ENCODE results near the gene ZBED2.
"Not testable (repeated sequence)": the region's sequence is repeated elsewhere in the genome, so short reads cannot be mapped to it uniquely, and the experiment has no call there.

ZBED2 gene

GRCh38 chr3:111570404-111571030, 24.6 kb downstream of the ZBED2 start:
- DNase-seq = no peak

- DNase-seq = no peak
Measured at GRCh38 chr3:111568911-111569310, 26.2 kb downstream of the ZBED2 start.

- DNase-seq = no peak
Measured at GRCh38 chr3:111568355-111568754, 26.8 kb downstream of the ZBED2 start.

GRCh38 chr3:111566844-111567243, 28.3 kb downstream of the ZBED2 start:
- no peak for DNase-seq

- DNase-seq = not testable (repeated sequence)
Measured at GRCh38 chr3:111561902-111562301, 33.2 kb downstream of the ZBED2 start.

GRCh38 chr3:111548756-111549155, 46.4 kb downstream of the ZBED2 start:
- no peak for DNase-seq

- no peak for DNase-seq
Measured at GRCh38 chr3:111548092-111548491, 47.1 kb downstream of the ZBED2 start.

- peak; percentile 39 for DNase-seq
Measured at GRCh38 chr3:111547631-111548030, 47.5 kb downstream of the ZBED2 start.

GRCh38 chr3:111545349-111545748, 49.8 kb downstream of the ZBED2 start:
- DNase-seq = no peak
